Measurements from ENCODE around the gene SLCO4A1.

SLCO4A1 gene

DNA sequence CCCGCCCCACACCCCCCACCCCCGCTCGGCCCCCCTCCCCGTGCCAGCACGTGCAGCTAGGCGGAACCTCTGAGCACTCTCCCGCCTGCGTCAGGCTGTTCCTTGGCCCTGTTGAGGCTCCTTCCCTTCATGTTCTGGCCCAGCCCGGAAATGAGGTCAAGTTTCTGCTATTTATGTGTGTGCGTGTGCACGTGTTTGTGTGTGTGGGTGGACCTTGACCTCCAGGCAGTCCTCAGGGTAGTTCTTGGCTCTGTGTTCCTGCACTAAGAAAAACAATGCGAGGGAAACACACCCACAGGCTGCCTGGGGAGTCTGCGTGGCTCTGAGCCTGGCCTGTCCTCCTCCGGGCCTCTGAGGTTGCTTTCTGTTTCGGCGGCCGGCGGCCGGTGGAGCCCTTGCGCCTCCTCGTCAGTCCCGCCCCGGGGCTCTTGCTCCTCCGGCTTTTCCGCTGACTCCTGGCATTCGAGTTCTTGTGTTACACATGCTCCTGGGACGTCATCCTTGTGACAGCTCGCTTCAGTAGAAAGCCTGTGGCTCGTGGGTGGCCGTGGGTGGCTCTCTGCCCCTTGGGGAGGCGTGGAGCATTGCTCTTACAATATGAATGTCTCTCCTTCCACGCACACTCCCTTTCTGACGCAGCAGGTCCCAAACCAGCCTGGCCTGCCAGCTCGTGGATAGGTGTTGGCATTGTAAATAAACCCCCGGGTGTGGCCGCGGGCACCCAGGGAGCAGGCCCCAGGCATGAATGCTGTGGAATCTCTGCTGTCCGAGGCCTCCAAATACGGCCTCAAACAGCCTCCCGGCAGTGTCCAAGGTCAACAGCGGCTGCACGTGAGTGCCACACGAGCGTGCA lies 10.0 kb downstream of the SLCO4A1 start:
- DNase-seq (ENCODE audit: low read depth) = peak; percentile 98

GRCh38 chr20:62652894-62653305 lies 10.6 kb downstream of the SLCO4A1 start:
- no peak for DNase-seq (ENCODE audit: low read depth)

- no peak for DNase-seq (ENCODE audit: low read depth)
Observed at GRCh38 chr20:62653373-62653772, 11.1 kb downstream of the SLCO4A1 start.

- DNase-seq (ENCODE audit: low read depth) = no peak
Observed at GRCh38 chr20:62653951-62654685, 11.8 kb downstream of the SLCO4A1 start.

DNA sequence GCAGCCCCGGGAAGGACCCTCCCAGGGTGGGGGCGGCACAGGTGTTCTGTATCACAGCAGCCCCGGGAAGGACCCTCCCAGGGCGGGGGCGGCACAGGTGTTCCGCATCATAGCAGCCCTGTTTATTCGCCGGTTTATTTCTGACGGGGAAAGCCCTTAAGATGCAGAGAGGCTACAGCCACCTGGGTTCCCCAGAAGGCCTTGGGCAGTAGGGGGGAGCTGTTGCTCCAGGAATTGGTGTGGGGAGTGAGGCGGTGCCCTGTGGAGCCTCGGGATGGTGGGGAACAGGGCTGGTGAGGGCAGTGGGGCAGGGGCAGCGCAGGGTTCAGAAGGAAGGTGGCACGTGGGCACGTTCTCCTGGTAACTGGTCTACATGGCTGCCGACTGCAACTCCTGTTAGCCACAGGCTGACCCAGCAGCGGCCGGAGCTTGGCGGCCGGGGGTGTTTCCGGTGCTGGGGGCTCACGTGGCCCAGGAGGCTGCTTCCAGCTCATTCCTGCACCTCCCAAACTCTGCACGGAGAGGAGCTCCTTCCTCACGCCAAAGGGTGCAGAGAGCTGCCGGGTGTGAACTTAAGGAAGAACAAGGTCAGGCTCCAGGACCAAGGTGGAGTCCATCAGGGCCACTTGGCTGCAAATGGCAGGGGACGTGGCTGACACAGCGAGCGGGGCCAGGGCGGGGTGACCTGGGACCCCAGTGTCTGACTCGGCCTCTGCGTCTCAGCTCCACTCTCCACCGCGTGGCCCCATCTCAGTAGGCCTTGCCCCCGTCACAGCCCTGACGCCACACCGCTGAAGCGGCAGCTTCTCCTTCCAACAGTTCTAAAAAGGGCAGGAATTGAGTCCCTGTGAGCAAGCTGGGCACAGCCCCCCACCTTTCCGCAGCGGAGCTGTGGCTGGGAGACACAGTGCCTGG lies 13.2 kb downstream of the SLCO4A1 start:
- DNase-seq (ENCODE audit: low read depth) = no peak

DNA sequence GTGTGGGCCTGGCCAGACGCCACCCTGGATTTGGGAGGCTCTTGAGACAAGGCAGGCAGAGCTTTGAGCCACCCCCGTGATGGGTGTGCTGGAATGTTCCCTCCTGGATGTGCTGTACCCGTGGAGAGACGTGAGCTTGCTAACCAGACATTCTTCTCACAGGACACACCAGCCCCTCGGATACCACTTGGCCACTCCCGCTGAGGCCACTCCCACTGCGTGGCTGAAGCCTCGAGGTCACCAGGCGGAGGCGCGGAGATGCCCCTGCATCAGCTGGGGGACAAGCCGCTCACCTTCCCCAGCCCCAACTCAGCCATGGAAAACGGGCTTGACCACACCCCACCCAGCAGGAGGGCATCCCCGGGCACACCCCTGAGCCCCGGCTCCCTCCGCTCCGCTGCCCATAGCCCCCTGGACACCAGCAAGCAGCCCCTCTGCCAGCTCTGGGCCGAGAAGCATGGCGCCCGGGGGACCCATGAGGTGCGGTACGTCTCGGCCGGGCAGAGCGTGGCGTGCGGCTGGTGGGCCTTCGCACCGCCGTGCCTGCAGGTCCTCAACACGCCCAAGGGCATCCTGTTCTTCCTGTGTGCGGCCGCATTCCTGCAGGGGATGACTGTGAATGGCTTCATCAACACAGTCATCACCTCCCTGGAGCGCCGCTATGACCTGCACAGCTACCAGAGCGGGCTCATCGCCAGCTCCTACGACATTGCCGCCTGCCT lies 14.1 kb downstream of the SLCO4A1 start:
- DNase-seq (ENCODE audit: low read depth) = no peak

DNA sequence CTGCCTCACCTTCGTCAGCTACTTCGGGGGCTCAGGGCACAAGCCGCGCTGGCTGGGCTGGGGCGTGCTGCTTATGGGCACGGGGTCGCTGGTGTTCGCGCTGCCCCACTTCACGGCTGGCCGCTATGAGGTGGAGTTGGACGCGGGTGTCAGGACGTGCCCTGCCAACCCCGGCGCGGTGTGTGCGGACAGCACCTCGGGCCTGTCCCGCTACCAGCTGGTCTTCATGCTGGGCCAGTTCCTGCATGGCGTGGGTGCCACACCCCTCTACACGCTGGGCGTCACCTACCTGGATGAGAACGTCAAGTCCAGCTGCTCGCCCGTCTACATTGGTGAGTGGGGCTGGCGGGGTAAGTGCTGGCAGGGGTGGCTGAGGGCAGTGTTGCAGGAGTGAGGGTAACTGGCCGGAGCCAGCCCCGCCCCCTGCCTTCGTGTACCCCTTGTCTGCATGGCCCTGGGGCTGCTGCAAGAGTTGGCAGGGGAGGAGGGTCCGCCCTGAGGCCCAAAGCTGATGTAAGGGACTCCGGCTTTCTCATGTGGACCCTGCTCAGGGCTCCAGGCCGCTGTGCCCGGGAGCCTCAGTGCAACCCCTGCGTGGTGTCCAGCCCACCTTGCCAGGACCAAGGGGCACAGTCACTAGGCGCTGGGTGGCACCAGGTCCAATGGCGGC lies 14.8 kb downstream of the SLCO4A1 start:
- no peak for DNase-seq (ENCODE audit: low read depth)

DNA sequence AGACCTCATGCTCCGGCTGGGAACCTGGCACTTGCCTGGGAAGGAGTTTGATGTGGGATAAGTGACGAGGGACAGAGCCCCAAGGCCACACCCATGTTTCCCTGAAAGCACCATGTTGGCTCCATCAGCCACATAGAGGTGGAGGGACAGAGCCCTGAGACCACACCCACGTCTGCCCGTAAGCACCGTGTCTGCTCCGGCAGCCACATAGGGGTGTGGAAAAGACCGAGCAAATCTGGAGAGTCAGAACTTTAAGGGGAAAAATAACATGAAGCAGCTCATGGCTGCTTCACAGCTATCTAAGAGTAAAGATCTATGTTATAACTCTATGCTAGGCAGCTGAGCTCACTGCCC lies 15.3 kb downstream of the SLCO4A1 start:
- DNase-seq (ENCODE audit: low read depth) = no peak

GRCh38 chr20:62657956-62658355 lies 15.7 kb downstream of the SLCO4A1 start:
- DNase-seq (ENCODE audit: low read depth) = no peak

- DNase-seq (ENCODE audit: low read depth) = no peak
Observed at GRCh38 chr20:62658593-62659178, 16.4 kb downstream of the SLCO4A1 start.

DNA sequence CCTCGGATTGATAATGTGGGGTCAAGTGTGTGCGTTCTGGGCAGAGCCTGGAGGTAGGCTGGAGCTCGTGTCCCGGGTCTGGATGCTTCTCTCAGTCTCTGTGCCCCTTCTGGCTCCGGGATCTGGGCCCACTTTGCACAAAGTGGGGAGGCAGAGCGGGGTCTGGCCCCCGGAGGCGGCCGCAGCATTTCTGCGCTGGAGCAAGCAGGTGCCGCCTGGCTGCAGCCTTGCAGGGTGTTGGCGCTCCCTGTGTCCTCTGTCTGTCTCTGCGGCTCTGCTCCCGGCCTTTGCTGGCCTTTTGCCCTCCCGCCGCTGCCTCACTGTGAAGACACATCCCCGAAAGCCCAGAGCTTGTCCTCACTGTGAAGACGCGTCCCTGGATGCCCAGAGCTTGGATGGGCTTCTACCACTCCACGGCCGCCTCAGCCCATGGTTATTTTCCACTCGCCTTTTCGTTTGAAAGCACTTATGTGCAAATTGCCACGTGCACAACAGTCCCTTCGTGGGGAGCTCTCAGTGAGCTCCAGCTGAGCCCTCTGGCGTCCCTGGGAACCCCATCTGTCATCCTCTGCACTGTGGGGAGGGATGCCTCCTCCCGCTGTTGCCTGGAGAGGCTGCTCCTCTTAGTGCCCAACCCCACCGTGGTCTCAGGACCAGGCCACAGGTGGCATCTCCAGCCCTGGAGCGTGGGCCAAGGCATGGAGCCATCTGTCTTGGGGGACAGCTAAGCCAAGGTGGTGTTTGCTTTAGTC lies 17.4 kb downstream of the SLCO4A1 start:
- DNase-seq (ENCODE audit: low read depth) = no peak

- no peak for DNase-seq (ENCODE audit: low read depth)
Observed at GRCh38 chr20:62660240-62660615, 17.9 kb downstream of the SLCO4A1 start.

DNA sequence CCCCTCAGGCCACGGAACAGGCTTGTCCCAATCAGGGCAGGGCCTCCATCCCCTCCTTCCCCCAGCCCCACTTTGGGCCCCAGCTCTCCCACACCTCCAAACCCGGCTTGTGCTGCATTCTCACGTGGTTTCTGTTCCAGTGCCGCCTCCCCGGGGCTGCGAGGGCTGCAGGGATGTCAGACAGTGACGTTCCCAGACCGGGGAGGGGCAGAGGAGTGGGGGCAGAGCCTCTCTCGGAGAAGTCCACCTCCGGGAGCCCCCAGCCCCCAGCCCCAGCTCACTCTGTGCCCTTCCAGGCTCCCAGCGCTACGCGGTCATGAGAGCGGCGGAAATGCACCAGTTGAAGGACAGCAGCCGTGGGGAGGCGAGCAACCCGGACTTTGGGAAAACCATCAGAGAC lies 18.5 kb downstream of the SLCO4A1 start:
- no peak for DNase-seq (ENCODE audit: low read depth)

DNA sequence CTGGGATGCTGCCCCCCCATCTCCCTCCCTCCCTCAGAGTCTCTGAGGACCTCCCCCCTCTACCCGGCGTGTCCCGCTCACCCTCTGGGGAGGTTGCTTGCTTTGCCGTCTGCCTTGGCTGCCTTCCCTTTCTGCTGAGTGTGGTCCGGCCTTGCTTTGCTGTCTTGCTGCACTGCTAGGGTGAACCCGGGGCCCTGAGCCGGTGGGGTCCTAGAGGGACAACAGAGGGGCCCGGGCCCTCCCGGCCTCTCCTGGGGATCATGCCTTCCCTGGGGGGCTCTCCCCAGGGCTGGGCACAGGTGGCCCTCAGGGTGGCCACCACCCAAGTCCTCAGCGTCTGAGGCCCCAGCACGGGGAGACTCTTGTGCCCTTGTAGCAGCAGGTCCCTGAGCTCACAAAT lies 19.3 kb downstream of the SLCO4A1 start:
- no peak for DNase-seq (ENCODE audit: low read depth)

GRCh38 chr20:62662422-62662821 lies 20.1 kb downstream of the SLCO4A1 start:
- DNase-seq (ENCODE audit: low read depth) = peak; percentile 84

- DNase-seq (ENCODE audit: low read depth) = no peak
Observed at GRCh38 chr20:62663145-62664018, 21.1 kb downstream of the SLCO4A1 start.

DNA sequence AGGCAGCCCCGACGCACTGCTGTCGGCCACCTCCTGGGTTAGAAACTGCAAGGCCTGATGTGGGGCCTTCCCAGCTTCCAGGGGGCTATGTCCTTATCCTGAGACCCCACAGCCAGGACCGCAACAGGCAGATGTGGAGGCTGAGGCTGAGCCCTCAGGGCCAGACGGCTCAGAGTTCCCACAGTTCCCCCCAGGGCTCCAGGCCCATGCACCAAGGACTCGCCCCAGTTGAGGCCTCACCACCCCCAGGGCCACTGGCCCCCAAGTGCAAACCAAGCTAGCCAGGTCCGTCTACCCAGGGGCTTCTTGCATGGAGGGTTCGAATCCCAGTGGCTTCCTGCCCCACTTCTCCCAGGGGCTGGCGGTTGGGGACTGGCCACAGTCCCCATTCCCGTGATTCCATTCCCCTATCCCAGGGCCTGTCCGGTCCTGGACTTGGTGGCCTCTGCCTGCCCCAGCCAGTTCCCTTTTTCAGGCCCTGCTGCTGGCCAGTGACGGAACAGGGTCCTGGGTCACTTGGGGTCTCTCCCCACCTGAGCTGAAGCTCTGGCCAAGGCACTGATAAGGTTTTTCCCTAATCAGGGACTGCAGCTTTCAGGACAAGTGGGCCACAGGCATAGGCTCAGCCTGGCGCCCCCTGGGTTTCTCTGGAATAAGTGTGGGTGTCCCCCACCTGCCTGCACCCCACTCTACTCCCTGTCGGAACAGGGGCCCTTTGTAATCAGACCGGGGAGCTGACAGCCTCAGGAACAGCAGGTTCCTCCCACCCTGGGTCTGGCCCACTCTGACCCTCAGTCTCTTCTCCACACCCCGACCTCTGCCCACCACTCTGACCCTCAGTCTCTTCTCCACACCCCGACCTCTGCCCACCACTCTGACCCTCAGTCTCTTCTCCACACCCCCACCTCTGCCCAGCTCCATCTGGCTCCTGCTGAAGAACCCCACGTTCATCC lies 22.0 kb downstream of the SLCO4A1 start:
- DNase-seq (ENCODE audit: low read depth) = no peak
